ENCODE measurements around the gene CMSS1.

DNA sequence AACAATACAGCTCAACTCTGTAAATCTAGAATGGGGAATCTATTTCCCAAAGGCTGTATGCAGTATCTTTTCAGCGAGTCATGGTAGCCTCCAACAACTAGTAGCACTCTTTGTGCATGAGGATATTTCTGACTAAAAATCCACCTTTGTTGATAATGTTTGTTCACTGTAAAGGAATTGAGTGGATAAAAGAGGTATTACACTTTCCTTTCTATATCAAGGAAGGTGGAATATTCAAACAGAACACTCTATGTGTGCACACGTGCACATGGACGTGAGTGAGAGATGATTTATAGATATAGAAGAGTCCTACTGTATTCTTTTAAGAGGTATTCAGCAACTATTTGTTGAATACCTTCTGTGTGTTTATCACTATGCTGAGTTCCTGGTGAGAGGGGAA is 68.2 kb downstream of the CMSS1 start:
- TF ChIP-seq, protein P1, sequence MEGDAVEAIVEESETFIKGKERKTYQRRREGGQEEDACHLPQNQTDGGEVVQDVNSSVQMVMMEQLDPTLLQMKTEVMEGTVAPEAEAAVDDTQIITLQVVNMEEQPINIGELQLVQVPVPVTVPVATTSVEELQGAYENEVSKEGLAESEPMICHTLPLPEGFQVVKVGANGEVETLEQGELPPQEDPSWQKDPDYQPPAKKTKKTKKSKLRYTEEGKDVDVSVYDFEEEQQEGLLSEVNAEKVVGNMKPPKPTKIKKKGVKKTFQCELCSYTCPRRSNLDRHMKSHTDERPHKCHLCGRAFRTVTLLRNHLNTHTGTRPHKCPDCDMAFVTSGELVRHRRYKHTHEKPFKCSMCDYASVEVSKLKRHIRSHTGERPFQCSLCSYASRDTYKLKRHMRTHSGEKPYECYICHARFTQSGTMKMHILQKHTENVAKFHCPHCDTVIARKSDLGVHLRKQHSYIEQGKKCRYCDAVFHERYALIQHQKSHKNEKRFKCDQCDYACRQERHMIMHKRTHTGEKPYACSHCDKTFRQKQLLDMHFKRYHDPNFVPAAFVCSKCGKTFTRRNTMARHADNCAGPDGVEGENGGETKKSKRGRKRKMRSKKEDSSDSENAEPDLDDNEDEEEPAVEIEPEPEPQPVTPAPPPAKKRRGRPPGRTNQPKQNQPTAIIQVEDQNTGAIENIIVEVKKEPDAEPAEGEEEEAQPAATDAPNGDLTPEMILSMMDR (IDR thresholded peaks at IDR 0.05) = no peak
- TF ChIP-seq ZNF219 (CRISPR knock-in tag; IDR thresholded peaks at IDR 0.05; ENCODE audit: borderline replicate concordance) = no peak
- TF ChIP-seq TCF7 (CRISPR knock-in tag; IDR thresholded peaks at IDR 0.05; ENCODE audit: low read depth) = no peak
- no peak for TF ChIP-seq JUN (CRISPR knock-in tag; IDR thresholded peaks at IDR 0.05)
- TF ChIP-seq ATF1 (CRISPR knock-in tag; IDR thresholded peaks at IDR 0.05) = no peak
- TF ChIP-seq, protein P2, sequence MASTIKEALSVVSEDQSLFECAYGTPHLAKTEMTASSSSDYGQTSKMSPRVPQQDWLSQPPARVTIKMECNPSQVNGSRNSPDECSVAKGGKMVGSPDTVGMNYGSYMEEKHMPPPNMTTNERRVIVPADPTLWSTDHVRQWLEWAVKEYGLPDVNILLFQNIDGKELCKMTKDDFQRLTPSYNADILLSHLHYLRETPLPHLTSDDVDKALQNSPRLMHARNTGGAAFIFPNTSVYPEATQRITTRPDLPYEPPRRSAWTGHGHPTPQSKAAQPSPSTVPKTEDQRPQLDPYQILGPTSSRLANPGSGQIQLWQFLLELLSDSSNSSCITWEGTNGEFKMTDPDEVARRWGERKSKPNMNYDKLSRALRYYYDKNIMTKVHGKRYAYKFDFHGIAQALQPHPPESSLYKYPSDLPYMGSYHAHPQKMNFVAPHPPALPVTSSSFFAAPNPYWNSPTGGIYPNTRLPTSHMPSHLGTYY (CRISPR knock-in tag; IDR thresholded peaks at IDR 0.05) = no peak
- TF ChIP-seq, protein P3, sequence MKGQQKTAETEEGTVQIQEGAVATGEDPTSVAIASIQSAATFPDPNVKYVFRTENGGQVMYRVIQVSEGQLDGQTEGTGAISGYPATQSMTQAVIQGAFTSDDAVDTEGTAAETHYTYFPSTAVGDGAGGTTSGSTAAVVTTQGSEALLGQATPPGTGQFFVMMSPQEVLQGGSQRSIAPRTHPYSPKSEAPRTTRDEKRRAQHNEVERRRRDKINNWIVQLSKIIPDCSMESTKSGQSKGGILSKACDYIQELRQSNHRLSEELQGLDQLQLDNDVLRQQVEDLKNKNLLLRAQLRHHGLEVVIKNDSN (CRISPR knock-in tag; IDR thresholded peaks at IDR 0.05) = no peak
- TF ChIP-seq, protein P4, sequence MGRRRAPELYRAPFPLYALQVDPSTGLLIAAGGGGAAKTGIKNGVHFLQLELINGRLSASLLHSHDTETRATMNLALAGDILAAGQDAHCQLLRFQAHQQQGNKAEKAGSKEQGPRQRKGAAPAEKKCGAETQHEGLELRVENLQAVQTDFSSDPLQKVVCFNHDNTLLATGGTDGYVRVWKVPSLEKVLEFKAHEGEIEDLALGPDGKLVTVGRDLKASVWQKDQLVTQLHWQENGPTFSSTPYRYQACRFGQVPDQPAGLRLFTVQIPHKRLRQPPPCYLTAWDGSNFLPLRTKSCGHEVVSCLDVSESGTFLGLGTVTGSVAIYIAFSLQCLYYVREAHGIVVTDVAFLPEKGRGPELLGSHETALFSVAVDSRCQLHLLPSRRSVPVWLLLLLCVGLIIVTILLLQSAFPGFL (CRISPR knock-in tag; IDR thresholded peaks at IDR 0.05; ENCODE audit: borderline replicate concordance) = no peak
- TF ChIP-seq, protein P5, sequence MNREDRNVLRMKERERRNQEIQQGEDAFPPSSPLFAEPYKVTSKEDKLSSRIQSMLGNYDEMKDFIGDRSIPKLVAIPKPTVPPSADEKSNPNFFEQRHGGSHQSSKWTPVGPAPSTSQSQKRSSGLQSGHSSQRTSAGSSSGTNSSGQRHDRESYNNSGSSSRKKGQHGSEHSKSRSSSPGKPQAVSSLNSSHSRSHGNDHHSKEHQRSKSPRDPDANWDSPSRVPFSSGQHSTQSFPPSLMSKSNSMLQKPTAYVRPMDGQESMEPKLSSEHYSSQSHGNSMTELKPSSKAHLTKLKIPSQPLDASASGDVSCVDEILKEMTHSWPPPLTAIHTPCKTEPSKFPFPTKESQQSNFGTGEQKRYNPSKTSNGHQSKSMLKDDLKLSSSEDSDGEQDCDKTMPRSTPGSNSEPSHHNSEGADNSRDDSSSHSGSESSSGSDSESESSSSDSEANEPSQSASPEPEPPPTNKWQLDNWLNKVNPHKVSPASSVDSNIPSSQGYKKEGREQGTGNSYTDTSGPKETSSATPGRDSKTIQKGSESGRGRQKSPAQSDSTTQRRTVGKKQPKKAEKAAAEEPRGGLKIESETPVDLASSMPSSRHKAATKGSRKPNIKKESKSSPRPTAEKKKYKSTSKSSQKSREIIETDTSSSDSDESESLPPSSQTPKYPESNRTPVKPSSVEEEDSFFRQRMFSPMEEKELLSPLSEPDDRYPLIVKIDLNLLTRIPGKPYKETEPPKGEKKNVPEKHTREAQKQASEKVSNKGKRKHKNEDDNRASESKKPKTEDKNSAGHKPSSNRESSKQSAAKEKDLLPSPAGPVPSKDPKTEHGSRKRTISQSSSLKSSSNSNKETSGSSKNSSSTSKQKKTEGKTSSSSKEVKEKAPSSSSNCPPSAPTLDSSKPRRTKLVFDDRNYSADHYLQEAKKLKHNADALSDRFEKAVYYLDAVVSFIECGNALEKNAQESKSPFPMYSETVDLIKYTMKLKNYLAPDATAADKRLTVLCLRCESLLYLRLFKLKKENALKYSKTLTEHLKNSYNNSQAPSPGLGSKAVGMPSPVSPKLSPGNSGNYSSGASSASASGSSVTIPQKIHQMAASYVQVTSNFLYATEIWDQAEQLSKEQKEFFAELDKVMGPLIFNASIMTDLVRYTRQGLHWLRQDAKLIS (CRISPR knock-in tag; IDR thresholded peaks at IDR 0.05; ENCODE audit: borderline replicate concordance) = no peak
